ENCODE data around the gene NPTX1.

The NPTX1 gene

DNA sequence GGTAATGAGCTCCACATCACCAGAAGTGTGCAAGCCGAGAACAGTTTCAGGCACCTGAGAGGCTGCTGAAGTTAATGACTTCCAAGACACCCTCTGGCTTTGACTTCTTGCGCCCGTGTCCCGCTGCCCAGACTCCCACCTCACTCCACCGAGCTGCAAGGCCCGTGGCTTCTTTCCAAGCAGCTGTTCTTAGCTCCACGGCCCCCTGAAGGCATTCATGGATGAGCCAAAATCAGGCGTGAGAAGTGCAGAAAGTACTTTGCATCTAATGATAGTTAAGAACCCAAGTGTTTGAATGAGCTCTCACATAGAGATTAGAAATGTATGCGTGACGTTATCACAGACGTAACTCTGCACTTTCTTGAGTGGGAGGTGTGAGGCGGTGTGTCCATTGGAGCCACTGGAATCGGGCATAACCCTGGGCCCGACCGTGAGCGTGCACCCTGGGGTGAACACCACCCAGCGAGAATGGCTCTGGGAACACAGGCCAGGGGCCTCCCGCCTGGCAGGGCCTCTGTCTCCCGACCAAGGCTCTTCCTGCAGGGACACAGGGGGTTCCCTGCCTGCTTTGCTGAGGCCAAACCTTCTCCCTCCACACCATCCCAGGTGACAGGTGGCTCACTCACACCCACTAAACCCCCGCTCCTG is 11.0 kb downstream of the NPTX1 start:
- Histone ChIP-seq H3K27ac (no peak overlapping the region), H3K27me3 (replicated peaks) (no peaks in the 10 kb centered on the region), H3K4me3 (ENCODE audit: low read depth, low read length) (no peak overlapping the region), H3K36me3 (replicated peaks) (peaks cover 2% of the 10 kb centered on the region)
- in situ Hi-C loops (cut with HindIII; ENCODE audit: low pct_ligation_motif_present, low sequenced_read_pairs): no loop called here
- TF ChIP-seq, protein P1, sequence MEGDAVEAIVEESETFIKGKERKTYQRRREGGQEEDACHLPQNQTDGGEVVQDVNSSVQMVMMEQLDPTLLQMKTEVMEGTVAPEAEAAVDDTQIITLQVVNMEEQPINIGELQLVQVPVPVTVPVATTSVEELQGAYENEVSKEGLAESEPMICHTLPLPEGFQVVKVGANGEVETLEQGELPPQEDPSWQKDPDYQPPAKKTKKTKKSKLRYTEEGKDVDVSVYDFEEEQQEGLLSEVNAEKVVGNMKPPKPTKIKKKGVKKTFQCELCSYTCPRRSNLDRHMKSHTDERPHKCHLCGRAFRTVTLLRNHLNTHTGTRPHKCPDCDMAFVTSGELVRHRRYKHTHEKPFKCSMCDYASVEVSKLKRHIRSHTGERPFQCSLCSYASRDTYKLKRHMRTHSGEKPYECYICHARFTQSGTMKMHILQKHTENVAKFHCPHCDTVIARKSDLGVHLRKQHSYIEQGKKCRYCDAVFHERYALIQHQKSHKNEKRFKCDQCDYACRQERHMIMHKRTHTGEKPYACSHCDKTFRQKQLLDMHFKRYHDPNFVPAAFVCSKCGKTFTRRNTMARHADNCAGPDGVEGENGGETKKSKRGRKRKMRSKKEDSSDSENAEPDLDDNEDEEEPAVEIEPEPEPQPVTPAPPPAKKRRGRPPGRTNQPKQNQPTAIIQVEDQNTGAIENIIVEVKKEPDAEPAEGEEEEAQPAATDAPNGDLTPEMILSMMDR (IDR thresholded peaks at IDR 0.05; ENCODE audit: low read depth, low read length, missing control alignments): no peak
- no peak for DNase-seq

DNA sequence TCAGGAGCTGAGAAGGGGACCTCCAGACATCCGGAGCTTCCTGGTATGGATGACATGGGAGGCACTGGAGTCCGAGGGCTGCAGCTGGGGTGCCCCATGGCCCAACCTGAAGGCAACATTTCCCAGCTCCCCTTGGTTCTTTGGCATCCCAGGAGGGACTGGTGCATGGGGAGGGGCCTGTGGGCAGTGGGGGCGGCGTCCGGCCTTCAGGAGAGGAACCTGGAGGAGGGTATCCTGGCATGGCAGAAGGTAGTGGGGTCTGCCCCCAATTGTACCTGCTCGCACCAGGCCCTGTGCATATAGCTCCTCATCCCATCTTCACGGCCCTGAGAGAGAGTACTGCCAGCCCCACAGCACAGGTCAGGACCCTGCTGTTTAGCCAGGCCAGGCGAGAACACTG is 11.9 kb downstream of the NPTX1 start:
- TF ChIP-seq, protein P1 (IDR thresholded peaks at IDR 0.05; ENCODE audit: low read depth, low read length, missing control alignments): no peak
- Histone ChIP-seq H3K27me3 (replicated peaks) (no peaks in the 10 kb centered on the region), H3K4me3 (ENCODE audit: low read depth, low read length) (no peak overlapping the region), H3K36me3 (replicated peaks) (no peaks in the 10 kb centered on the region), H3K27ac (no peak overlapping the region)
- no peak for DNase-seq
- in situ Hi-C loops (cut with HindIII; ENCODE audit: low pct_ligation_motif_present, low sequenced_read_pairs): no loop called here

DNA sequence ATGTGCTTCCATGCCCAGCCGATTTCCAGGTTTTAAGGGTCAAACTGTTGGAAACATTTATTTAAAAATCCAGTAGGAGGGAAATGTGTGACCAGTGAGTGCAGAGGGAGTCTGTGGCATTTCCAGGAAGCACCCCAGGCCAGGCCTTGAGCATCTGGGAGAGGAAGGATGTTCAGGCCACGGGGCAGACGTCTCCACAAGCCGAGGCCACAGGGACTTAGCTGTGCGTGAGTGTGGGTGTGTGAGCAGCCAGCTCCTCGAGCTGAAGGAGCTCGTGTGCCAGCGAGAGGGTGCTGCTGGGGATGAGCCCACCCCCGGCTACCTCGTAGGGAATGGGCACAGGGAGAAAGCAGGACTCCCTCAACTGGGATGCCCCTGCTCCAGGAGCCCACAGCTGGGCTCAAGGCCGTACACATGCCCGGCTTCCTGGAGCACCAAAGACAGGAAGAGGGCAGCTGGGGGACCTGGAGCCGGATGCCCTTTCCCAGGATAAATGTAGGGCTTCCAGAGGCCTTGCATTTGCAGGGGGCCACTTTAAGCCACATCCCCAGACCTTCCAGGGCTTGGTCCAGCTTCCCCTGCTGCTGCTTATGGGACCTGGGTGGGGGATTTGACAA is 12.5 kb downstream of the NPTX1 start:
- no peaks in the 10 kb centered on the region for H3K27me3 ChIP-seq (replicated peaks)
- in situ Hi-C loops (cut with HindIII; ENCODE audit: low pct_ligation_motif_present, low sequenced_read_pairs): no loop called here

DNA sequence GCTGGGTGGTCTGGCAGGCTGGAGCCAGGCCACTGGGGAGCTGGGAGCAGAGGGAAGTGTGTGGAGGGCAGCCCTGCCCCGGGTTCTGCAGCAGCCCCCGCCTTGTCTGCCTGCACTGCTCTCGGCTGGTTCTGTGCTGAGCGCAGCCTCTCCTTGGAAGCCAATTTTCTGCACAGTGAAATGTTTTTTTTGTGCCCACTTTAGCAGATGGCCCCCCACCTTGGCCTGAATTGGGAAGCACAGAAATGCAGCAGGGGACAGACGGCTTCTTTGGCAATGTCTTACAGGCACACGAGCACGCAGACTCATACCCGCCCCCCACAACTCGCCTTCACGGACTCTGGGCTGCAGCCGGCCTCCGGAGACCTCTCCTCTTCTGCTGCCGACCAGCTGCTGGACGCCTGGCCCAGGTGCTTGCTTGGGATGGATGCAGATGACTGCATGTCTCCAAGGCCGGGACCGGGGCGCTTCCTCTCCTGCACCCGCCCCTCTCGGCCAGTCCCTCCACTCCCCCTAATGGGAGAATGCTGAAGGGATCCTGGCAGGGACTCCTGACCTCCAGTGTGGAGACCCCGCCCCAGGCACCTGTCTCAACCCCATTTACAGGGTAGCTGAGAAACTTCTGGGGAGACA is 14.8 kb downstream of the NPTX1 start:
- no peak overlapping the region for H3K27ac ChIP-seq
- H3K27me3 ChIP-seq (replicated peaks): no peaks in the 10 kb centered on the region
- no peak for DNase-seq
- H3K4me3 ChIP-seq (ENCODE audit: low read depth, low read length): no peak overlapping the region
- in situ Hi-C loops (cut with HindIII; ENCODE audit: low pct_ligation_motif_present, low sequenced_read_pairs): no loop called here
- H3K36me3 ChIP-seq (replicated peaks): no peaks in the 10 kb centered on the region
- TF ChIP-seq, protein P1 (IDR thresholded peaks at IDR 0.05; ENCODE audit: low read depth, low read length, missing control alignments): no peak

More for the DNA sequence above, 12.5 kb downstream of the NPTX1 start:
- Histone ChIP-seq H3K27ac (no peak overlapping the region), H3K36me3 (replicated peaks) (no peaks in the 10 kb centered on the region), H3K4me3 (ENCODE audit: low read depth, low read length) (no peak overlapping the region)
- TF ChIP-seq, protein P1 (IDR thresholded peaks at IDR 0.05; ENCODE audit: low read depth, low read length, missing control alignments): no peak
- no peak for DNase-seq

DNA sequence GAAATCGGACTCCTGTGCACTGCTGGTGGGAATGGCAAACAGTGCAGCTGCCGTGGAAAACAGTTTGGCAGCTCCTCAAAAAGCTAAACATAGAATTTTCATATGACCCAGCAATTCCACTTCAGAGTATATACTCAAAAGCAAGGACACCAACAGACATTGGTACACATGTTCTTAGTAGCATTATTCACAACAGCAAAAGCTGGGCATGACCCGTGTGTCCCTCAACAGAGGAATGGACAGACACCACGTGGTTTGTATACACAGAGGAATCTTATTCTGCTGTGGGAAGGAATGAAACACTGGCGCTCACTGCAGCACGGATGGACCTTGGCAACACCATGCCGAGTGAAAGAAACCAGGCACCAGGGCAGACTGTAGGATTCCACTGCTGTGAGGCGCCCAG is 16.0 kb downstream of the NPTX1 start:
- no peak for DNase-seq
- no peaks in the 10 kb centered on the region for H3K36me3 ChIP-seq (replicated peaks)
- TF ChIP-seq, protein P1 (IDR thresholded peaks at IDR 0.05; ENCODE audit: low read depth, low read length, missing control alignments): no peak
- H3K27me3 ChIP-seq (replicated peaks): no peaks in the 10 kb centered on the region
- in situ Hi-C loops (cut with HindIII; ENCODE audit: low pct_ligation_motif_present, low sequenced_read_pairs): no loop called here
- no peak overlapping the region for H3K4me3 ChIP-seq (ENCODE audit: low read depth, low read length)
- no peak overlapping the region for H3K27ac ChIP-seq

Data from brain microvascular endothelial cell (primary cell).